Activated CD4-positive, alpha-beta memory T cell treated with anti-CD3 and anti-CD28 coated beads for 36 hours (primary cell): ENCODE data around the gene TSR3. TPM values are rescaled to one million over a fixed set of nuclear protein-coding genes. Genes with fewer than 3 reads are reported as not detected.

ENCODE experiments used
- CTCF ChIA-PET: fragments of 350-600 bp; sonication (Branson Sonifier 250); formaldehyde crosslinking; loops from one replicate; lab custom pipeline; 2021; ENCODE audit warnings: antibody characterized with exemption, inconsistent platforms; lab: Charles Lee
- POLR2A ChIA-PET: fragments of 350-600 bp; sonication (Branson Sonifier 250); formaldehyde crosslinking; loops from one replicate; lab custom pipeline; 2021; ENCODE audit warnings: antibody characterized with exemption; lab: Charles Lee
- DNase-seq: peaks from one replicate; pipeline ENCODE4 v3.0.0-alpha.2; 2020
- H3K27ac Mint-ChIP-seq: one replicate; pipeline ENCODE4 v1.8.0; 2021; ENCODE audit warnings: mixed read lengths
- H3K27me3 Mint-ChIP-seq: one replicate; pipeline ENCODE4 v1.8.0; 2021; ENCODE audit warnings: mixed read lengths
- H3K36me3 Mint-ChIP-seq: one replicate; pipeline ENCODE4 v1.8.0; 2021; ENCODE audit warnings: mixed read lengths
- H3K4me1 Mint-ChIP-seq: one replicate; pipeline ENCODE4 v1.8.0; 2021; ENCODE audit warnings: low read depth, mixed read lengths
- H3K4me3 Mint-ChIP-seq: one replicate; pipeline ENCODE4 v1.8.0; 2021; ENCODE audit warnings: mild to moderate bottlenecking, mixed read lengths
- H3K9me3 Mint-ChIP-seq: one replicate; pipeline ENCODE4 v1.8.0; 2021; ENCODE audit warnings: mixed read lengths
- intact Hi-C: fragments of 100-400 bp; cut with micrococcal nuclease; formaldehyde crosslinking; loops from one replicate; pipeline ENCODE4 v1.15.1; 2023
- total RNA-seq, 2 experiments: library from RNA; stranded (reverse); gene quantifications; one replicate each; pipeline ENCODE4 v1.2.3, GENCODE V29; 2021

Gene TSR3
- total RNA-seq, 2 experiments from 2014 or later = 59.6 to 60.8 TPM

GRCh38 chr16:1315081-1316032 is 36.3 kb downstream of the TSR3 start:
- H3K4me1 Mint-ChIP-seq = peaks cover 22% of the 10 kb centered on the region
- no peak overlapping the region for H3K27ac Mint-ChIP-seq

GRCh38 chr16:1314399-1315068 is 37.1 kb downstream of the TSR3 start:
- ChIA-PET POLR2A (no interaction called here), CTCF (interaction anchor here (2.4 kb wide), 1 partner anchor 14 kb away, joined by 5 read pairs; no protein-coding TSS in a partner anchor)
- no peak for DNase-seq
- peaks cover 63% of the 10 kb centered on the region for H3K36me3 Mint-ChIP-seq
- peaks cover 25% of the 10 kb centered on the region for H3K4me1 Mint-ChIP-seq
- H3K27ac Mint-ChIP-seq = no peak overlapping the region
- no peaks in the 10 kb centered on the region for H3K27me3 Mint-ChIP-seq
- intact Hi-C loops = no loop called here
- no peak overlapping the region for H3K4me3 Mint-ChIP-seq
- H3K9me3 Mint-ChIP-seq = no peaks in the 10 kb centered on the region

More at GRCh38 chr16:1315081-1316032, 36.3 kb downstream of the TSR3 start:
- no peak for DNase-seq
- CTCF ChIA-PET = interaction anchor here (2.4 kb wide), 1 partner anchor 14 kb away, joined by 5 read pairs; no protein-coding TSS in a partner anchor
- peaks cover 67% of the 10 kb centered on the region for H3K36me3 Mint-ChIP-seq
- H3K27me3 Mint-ChIP-seq = no peaks in the 10 kb centered on the region
- no peaks in the 10 kb centered on the region for H3K9me3 Mint-ChIP-seq
- H3K4me3 Mint-ChIP-seq = no peak overlapping the region
- POLR2A ChIA-PET = no interaction called here
- intact Hi-C loops = no loop called here

- Mint-ChIP-seq H3K4me3 (no peak overlapping the region), H3K36me3 (peaks cover 58% of the 10 kb centered on the region), H3K27ac (no peak overlapping the region), H3K4me1 (peaks cover 25% of the 10 kb centered on the region), H3K27me3 (no peaks in the 10 kb centered on the region), H3K9me3 (no peaks in the 10 kb centered on the region)
- intact Hi-C loops = no loop called here
- ChIA-PET CTCF (interaction anchor here (2.4 kb wide), 1 partner anchor 13 kb away, joined by 5 read pairs; no protein-coding TSS in a partner anchor), POLR2A (no interaction called here)
- no peak for DNase-seq
These were observed 37.8 kb downstream of the TSR3 start for GRCh38 chr16:1313721-1314369.

GRCh38 chr16:1312903-1313302 is 38.8 kb downstream of the TSR3 start:
- ChIA-PET CTCF (no interaction called here), POLR2A (no interaction called here)
- intact Hi-C loops = no loop called here
- no peak overlapping the region for H3K4me3 Mint-ChIP-seq
- peaks cover 48% of the 10 kb centered on the region for H3K36me3 Mint-ChIP-seq
- H3K27me3 Mint-ChIP-seq = no peaks in the 10 kb centered on the region
- peaks cover 27% of the 10 kb centered on the region for H3K4me1 Mint-ChIP-seq
- no peak overlapping the region for H3K27ac Mint-ChIP-seq
- DNase-seq = no peak
- H3K9me3 Mint-ChIP-seq = peaks cover 4% of the 10 kb centered on the region

GRCh38 chr16:1312467-1312816 is 39.2 kb downstream of the TSR3 start:
- intact Hi-C loops = no loop called here
- CTCF ChIA-PET = no interaction called here
- H3K4me1 Mint-ChIP-seq = peaks cover 27% of the 10 kb centered on the region
- POLR2A ChIA-PET = no interaction called here
- no peak for DNase-seq
- H3K27me3 Mint-ChIP-seq = no peaks in the 10 kb centered on the region
- peaks cover 4% of the 10 kb centered on the region for H3K9me3 Mint-ChIP-seq
- peaks cover 44% of the 10 kb centered on the region for H3K36me3 Mint-ChIP-seq
- H3K27ac Mint-ChIP-seq = no peak overlapping the region
- peak overlapping the region; percentile 12 for H3K4me3 Mint-ChIP-seq

GRCh38 chr16:1311738-1312466 is 39.8 kb downstream of the TSR3 start:
- Mint-ChIP-seq H3K27ac (no peak overlapping the region), H3K36me3 (peaks cover 39% of the 10 kb centered on the region)
- CTCF ChIA-PET = interaction anchor here (1.4 kb wide), 1 partner anchor 11 kb away, joined by 3 read pairs; no protein-coding TSS in a partner anchor

GRCh38 chr16:1311212-1311737 is 40.4 kb downstream of the TSR3 start:
- Mint-ChIP-seq H3K36me3 (peaks cover 33% of the 10 kb centered on the region), H3K4me1 (peaks cover 29% of the 10 kb centered on the region), H3K27ac (peak overlapping the region; percentile 95), H3K4me3 (peak overlapping the region; percentile 98), H3K27me3 (no peaks in the 10 kb centered on the region), H3K9me3 (peaks cover 4% of the 10 kb centered on the region)
- no peak for DNase-seq
- intact Hi-C loops = no loop called here
- CTCF ChIA-PET = interaction anchor here (1.4 kb wide), 1 partner anchor 10 kb away, joined by 3 read pairs; no protein-coding TSS in a partner anchor
- POLR2A ChIA-PET = no interaction called here

More at GRCh38 chr16:1311738-1312466, 39.8 kb downstream of the TSR3 start:
- peaks cover 27% of the 10 kb centered on the region for H3K4me1 Mint-ChIP-seq
- POLR2A ChIA-PET = no interaction called here
- intact Hi-C loops = no loop called here
- H3K27me3 Mint-ChIP-seq = no peaks in the 10 kb centered on the region
- peak overlapping the region; percentile 98 for H3K4me3 Mint-ChIP-seq
- H3K9me3 Mint-ChIP-seq = peaks cover 4% of the 10 kb centered on the region
- DNase-seq = no peak

- intact Hi-C loops = no loop called here
- Mint-ChIP-seq H3K27ac (peak overlapping the region; percentile 95), H3K27me3 (no peaks in the 10 kb centered on the region), H3K36me3 (peaks cover 28% of the 10 kb centered on the region), H3K4me1 (peaks cover 29% of the 10 kb centered on the region), H3K9me3 (peaks cover 4% of the 10 kb centered on the region), H3K4me3 (peak overlapping the region; percentile 98)
- DNase-seq = peak; percentile 53
- CTCF ChIA-PET = interaction anchor here (1.4 kb wide), 1 partner anchor 10 kb away, joined by 3 read pairs; no protein-coding TSS in a partner anchor
- POLR2A ChIA-PET = no interaction called here
These were observed 40.9 kb downstream of the TSR3 start for GRCh38 chr16:1310832-1311200.

GRCh38 chr16:1309888-1310831 is 41.5 kb downstream of the TSR3 start:
- Mint-ChIP-seq H3K36me3 (peaks cover 24% of the 10 kb centered on the region), H3K27ac (peak overlapping the region; percentile 95), H3K4me3 (peak overlapping the region; percentile 98), H3K27me3 (no peaks in the 10 kb centered on the region), H3K9me3 (peaks cover 4% of the 10 kb centered on the region), H3K4me1 (peaks cover 29% of the 10 kb centered on the region)
- peak; percentile 74 for DNase-seq
- intact Hi-C loops = loop anchor here (2.0 to 5.0 kb wide), 3 partner anchors 33 to 302 kb away; partner anchors contain the start of genes CRAMP1, IFT140 and UQCC4
- POLR2A ChIA-PET = interaction anchor here (0.7 to 1.6 kb wide), 5 partner anchors 8 to 110 kb away, joined by 3 to 7 read pairs (median 3); partner anchors contain the start of gene UQCC4
- CTCF ChIA-PET = interaction anchor here (1.0 to 1.4 kb wide), 2 partner anchors 9 to 21 kb away, joined by 3 read pairs; no protein-coding TSS in a partner anchor
